SK-N-SH (cell line): ENCODE data around the gene OTOS. TPM values are rescaled to one million over a fixed set of nuclear protein-coding genes. Genes with fewer than 3 reads are reported as not detected.

Source experiments
- CTCF ChIA-PET: fragments of 300-600, 350-600 bp; formaldehyde crosslinking; extraction: SDS; loops from one replicate; lab custom pipeline; 2021; lab: Yijun Ruan, JAX
- POLR2A ChIA-PET: fragments of 350-600 bp; sonication (Branson Sonifier 250); formaldehyde crosslinking; extraction: SDS; loops from one replicate; lab custom pipeline; 2020; ENCODE audit warnings: antibody characterized with exemption, inconsistent platforms; lab: Yijun Ruan, JAX
- DNase-seq: peaks from one replicate; pipeline ENCODE4 v3.0.0; 2012
- H2AFZ ChIP-seq: fragments of 200-600 bp; sonication (generic); 2 replicates; pipeline ENCODE4 v1.8.1; 2016; ENCODE audit warnings: antibody characterized with exemption, mild to moderate bottlenecking, low read depth
- H3F3A ChIP-seq: fragments of 200-600 bp; sonication (generic); replicated peaks from 2 replicates; pipeline ENCODE3; 2016; ENCODE audit warnings: antibody characterized with exemption, mild to moderate bottlenecking; ENCODE audit not compliant: insufficient read depth
- H3K27ac ChIP-seq, 2 experiments: fragments of 200-500 bp in 1 of 2; fragments of 200-600 bp in 1 of 2; sonication (Bioruptor generic) in 1 of 2; sonication (generic), shearing (Covaris generic) in 1 of 2; 2 replicates each; pipeline versions ENCODE4 v1.5.1 to v1.6.1; 2014 to 2016; ENCODE audit warnings: low read depth in 2 of 2, inconsistent platforms in 1 of 2, low read length in 1 of 2, mild to moderate bottlenecking in 1 of 2, mixed read lengths in 1 of 2
- H3K27me3 ChIP-seq: fragments of 200-600 bp; sonication (generic), shearing (Covaris generic); 2 replicates; pipeline ENCODE4 v1.6.1; 2016; ENCODE audit warnings: mixed run types; ENCODE audit not compliant: insufficient read depth
- H3K36me3 ChIP-seq, 2 experiments: fragments of 200-500 bp in 1 of 2; fragments of 200-600 bp in 1 of 2; sonication (Bioruptor generic) in 1 of 2; sonication (generic) in 1 of 2; replicated peaks in 1 of 2; 2 replicates each; pipeline versions ENCODE3 to v1.5.1; 2014 to 2016; ENCODE audit warnings: low read length in 1 of 2, mild to moderate bottlenecking in 1 of 2; ENCODE audit not compliant: insufficient read depth in 2 of 2, control insufficient read depth in 1 of 2
- H3K4me1 ChIP-seq, 2 experiments: fragments of 200-500 bp in 1 of 2; fragments of 200-600 bp in 1 of 2; sonication (Bioruptor generic) in 1 of 2; sonication (generic), shearing (Covaris generic) in 1 of 2; 2 replicates each; pipeline versions ENCODE4 v1.5.1 to v1.6.1; 2014 to 2016; ENCODE audit warnings: low read depth in 1 of 2, low read length in 1 of 2, mixed run types in 1 of 2; ENCODE audit not compliant: insufficient read depth in 2 of 2, control insufficient read depth in 1 of 2
- H3K4me2 ChIP-seq: fragments of 200-600 bp; sonication (generic), shearing (Covaris generic); 2 replicates; pipeline ENCODE4 v1.6.1; 2017; ENCODE audit warnings: mixed run types
- H3K4me3 ChIP-seq, 2 experiments: fragments of 200-500 bp in 1 of 2; fragments of 200-600 bp in 1 of 2; sonication (Bioruptor generic) in 1 of 2; sonication (generic), shearing (Covaris generic) in 1 of 2; 2 replicates each; pipeline versions ENCODE4 v1.5.1 to v1.8.1; 2014 to 2016; ENCODE audit warnings: low read depth in 2 of 2, inconsistent platforms in 1 of 2, low read length in 1 of 2, mild to moderate bottlenecking in 1 of 2, mixed read lengths in 1 of 2, moderate library complexity in 1 of 2
- H3K79me2 ChIP-seq: fragments of 200-600 bp; sonication (generic); 2 replicates; pipeline ENCODE4 v1.8.1; 2017; ENCODE audit warnings: mild to moderate bottlenecking; ENCODE audit not compliant: insufficient read depth
- H3K9ac ChIP-seq: fragments of 200-600 bp; sonication (generic); 2 replicates; pipeline ENCODE4 v1.6.1; 2017; ENCODE audit warnings: mixed run types
- H3K9me2 ChIP-seq: fragments of 200-600 bp; sonication (generic); 2 replicates; pipeline ENCODE4 v1.6.1; 2017; ENCODE audit warnings: mixed run types
- H3K9me3 ChIP-seq: fragments of 200-600 bp; sonication (generic); 2 replicates; pipeline ENCODE4 v1.6.1; 2017; ENCODE audit warnings: mixed run types, mild to moderate bottlenecking, moderate library complexity
- H4K20me1 ChIP-seq: fragments of 200-600 bp; sonication (generic); 2 replicates; pipeline ENCODE4 v1.6.1; 2017; ENCODE audit warnings: mild to moderate bottlenecking, mixed run types; ENCODE audit not compliant: insufficient read depth
- CHD2 ChIP-seq: fragments of 150-350 bp; IDR thresholded peaks from 2 replicates; pipeline ENCODE4 v1.6.1; 2018; ENCODE audit warnings: low read length; ENCODE audit not compliant: partially characterized antibody
- ELF1 ChIP-seq: IDR thresholded peaks from 2 replicates; pipeline ENCODE4 v1.4.0; 2012
- FOXJ3 ChIP-seq: sonication (generic); formaldehyde crosslinking; IDR thresholded peaks from 2 replicates; pipeline ENCODE4 v1.5.1; 2020; ENCODE audit warnings: mild to moderate bottlenecking, missing genetic modification reagents
- JUND ChIP-seq: IDR thresholded peaks from 2 replicates; pipeline ENCODE4 v1.4.0; 2012
- MXI1 ChIP-seq: IDR thresholded peaks from 2 replicates; pipeline ENCODE4 v1.6.1; 2012; ENCODE audit warnings: mild to moderate bottlenecking, low read depth, low read length, improper control_type of control experiment
- SIN3A ChIP-seq: IDR thresholded peaks from 2 replicates; pipeline ENCODE4 v1.6.1; 2012; ENCODE audit warnings: low read depth, mild to moderate bottlenecking, low read length, moderate library complexity, borderline replicate concordance
- SMC3 ChIP-seq: IDR thresholded peaks from 2 replicates; pipeline ENCODE4 v1.6.1; 2012; ENCODE audit warnings: low read depth, low read length, improper control_type of control experiment
- USF2 ChIP-seq: fragments of 150-350 bp; IDR thresholded peaks from 2 replicates; pipeline ENCODE4 v1.6.1; 2017; ENCODE audit warnings: antibody characterized with exemption, low read length, low read depth, borderline replicate concordance
- YY1 ChIP-seq: IDR thresholded peaks from 2 replicates; pipeline ENCODE4 v1.4.0; 2012; ENCODE audit warnings: low read depth, mild to moderate bottlenecking
- WGBS: methylation state at CpG from one replicate; pipeline ENCODE4 v1.1.6; 2017; ENCODE audit warnings: low lambda C conversion rate; 5-methylcytosine and 5-hydroxymethylcytosine counted together
- polyA plus RNA-seq, 3 experiments: library from polyadenylated mRNA; depleted of rRNA; stranded (reverse); fragments of >200 nt; gene quantifications; 2 replicates each; pipeline ENCODE4 v1.2.3, GENCODE V29; 2012
- TF ChIP-seq, protein P1 (sequence below): IDR thresholded peaks from 2 replicates; pipeline ENCODE4 v1.6.1; 2012; ENCODE audit warnings: mild to moderate bottlenecking, low read depth, low read length, moderate library complexity
- TF ChIP-seq, protein P2 (sequence below): fragments of 200-600 bp; sonication (generic); IDR thresholded peaks from 2 replicates; pipeline ENCODE4 v1.6.1; 2017; ENCODE audit warnings: antibody characterized with exemption, mild to moderate bottlenecking, moderate library complexity
- TF ChIP-seq, protein P3 (sequence below): fragments of 150-350 bp; IDR thresholded peaks from 2 replicates; pipeline ENCODE4 v1.6.1; 2016; ENCODE audit warnings: mild to moderate bottlenecking, low read depth, low read length

OTOS gene
- polyA plus RNA-seq, 1 of the 3 experiments (the other 2 are of a cell fraction) = not detected

GRCh38 chr2:240166191-240166590, 25.7 kb upstream of the OTOS start (continued):
- TF ChIP-seq, protein P1, sequence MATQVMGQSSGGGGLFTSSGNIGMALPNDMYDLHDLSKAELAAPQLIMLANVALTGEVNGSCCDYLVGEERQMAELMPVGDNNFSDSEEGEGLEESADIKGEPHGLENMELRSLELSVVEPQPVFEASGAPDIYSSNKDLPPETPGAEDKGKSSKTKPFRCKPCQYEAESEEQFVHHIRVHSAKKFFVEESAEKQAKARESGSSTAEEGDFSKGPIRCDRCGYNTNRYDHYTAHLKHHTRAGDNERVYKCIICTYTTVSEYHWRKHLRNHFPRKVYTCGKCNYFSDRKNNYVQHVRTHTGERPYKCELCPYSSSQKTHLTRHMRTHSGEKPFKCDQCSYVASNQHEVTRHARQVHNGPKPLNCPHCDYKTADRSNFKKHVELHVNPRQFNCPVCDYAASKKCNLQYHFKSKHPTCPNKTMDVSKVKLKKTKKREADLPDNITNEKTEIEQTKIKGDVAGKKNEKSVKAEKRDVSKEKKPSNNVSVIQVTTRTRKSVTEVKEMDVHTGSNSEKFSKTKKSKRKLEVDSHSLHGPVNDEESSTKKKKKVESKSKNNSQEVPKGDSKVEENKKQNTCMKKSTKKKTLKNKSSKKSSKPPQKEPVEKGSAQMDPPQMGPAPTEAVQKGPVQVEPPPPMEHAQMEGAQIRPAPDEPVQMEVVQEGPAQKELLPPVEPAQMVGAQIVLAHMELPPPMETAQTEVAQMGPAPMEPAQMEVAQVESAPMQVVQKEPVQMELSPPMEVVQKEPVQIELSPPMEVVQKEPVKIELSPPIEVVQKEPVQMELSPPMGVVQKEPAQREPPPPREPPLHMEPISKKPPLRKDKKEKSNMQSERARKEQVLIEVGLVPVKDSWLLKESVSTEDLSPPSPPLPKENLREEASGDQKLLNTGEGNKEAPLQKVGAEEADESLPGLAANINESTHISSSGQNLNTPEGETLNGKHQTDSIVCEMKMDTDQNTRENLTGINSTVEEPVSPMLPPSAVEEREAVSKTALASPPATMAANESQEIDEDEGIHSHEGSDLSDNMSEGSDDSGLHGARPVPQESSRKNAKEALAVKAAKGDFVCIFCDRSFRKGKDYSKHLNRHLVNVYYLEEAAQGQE = no peak

- TF ChIP-seq ELF1 (no peak), JUND (no peak), SMC3 (no peak), USF2 (no peak), SIN3A (no peak), YY1 (no peak), FOXJ3 (no peak), MXI1 (no peak), CHD2 (no peak)
- TF ChIP-seq, protein P2, sequence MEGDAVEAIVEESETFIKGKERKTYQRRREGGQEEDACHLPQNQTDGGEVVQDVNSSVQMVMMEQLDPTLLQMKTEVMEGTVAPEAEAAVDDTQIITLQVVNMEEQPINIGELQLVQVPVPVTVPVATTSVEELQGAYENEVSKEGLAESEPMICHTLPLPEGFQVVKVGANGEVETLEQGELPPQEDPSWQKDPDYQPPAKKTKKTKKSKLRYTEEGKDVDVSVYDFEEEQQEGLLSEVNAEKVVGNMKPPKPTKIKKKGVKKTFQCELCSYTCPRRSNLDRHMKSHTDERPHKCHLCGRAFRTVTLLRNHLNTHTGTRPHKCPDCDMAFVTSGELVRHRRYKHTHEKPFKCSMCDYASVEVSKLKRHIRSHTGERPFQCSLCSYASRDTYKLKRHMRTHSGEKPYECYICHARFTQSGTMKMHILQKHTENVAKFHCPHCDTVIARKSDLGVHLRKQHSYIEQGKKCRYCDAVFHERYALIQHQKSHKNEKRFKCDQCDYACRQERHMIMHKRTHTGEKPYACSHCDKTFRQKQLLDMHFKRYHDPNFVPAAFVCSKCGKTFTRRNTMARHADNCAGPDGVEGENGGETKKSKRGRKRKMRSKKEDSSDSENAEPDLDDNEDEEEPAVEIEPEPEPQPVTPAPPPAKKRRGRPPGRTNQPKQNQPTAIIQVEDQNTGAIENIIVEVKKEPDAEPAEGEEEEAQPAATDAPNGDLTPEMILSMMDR = no peak
- TF ChIP-seq, protein P3, sequence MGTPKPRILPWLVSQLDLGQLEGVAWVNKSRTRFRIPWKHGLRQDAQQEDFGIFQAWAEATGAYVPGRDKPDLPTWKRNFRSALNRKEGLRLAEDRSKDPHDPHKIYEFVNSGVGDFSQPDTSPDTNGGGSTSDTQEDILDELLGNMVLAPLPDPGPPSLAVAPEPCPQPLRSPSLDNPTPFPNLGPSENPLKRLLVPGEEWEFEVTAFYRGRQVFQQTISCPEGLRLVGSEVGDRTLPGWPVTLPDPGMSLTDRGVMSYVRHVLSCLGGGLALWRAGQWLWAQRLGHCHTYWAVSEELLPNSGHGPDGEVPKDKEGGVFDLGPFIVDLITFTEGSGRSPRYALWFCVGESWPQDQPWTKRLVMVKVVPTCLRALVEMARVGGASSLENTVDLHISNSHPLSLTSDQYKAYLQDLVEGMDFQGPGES = no peak
- TF ChIP-seq, protein P1 = no peak
- TF ChIP-seq, all 33 proteins: peak for 0
- POLR2A ChIA-PET = no interaction called here
- H3K4me2 ChIP-seq = no peak overlapping the region
- no peaks in the 10 kb centered on the region; a peak in 1 of 4 replicates for H3K4me1 ChIP-seq
- DNase-seq = no peak
- no peaks in the 10 kb centered on the region for H3K9me2 ChIP-seq
- no peaks in the 10 kb centered on the region for H3K9me3 ChIP-seq
- no peaks in the 10 kb centered on the region for H3F3A ChIP-seq
- H3K4me3 ChIP-seq = no peak overlapping the region
- no peak overlapping the region for H3K9ac ChIP-seq
- no peaks in the 10 kb centered on the region for H3K36me3 ChIP-seq
- H3K27me3 ChIP-seq = no peaks in the 10 kb centered on the region
- H4K20me1 ChIP-seq = no peaks in the 10 kb centered on the region
- no peaks in the 10 kb centered on the region for H3K79me2 ChIP-seq
- no peak overlapping the region for H3K27ac ChIP-seq
- CTCF ChIA-PET = no interaction called here
- no peak overlapping the region for H2AFZ ChIP-seq
- WGBS = 12% methylated on average over 4 of the region's 4 CpGs
Measured at GRCh38 chr2:240165661-240166060, 25.2 kb upstream of the OTOS start.
